ENCODE measurements around the gene SLC2A5.
"Not testable (repeated sequence)": the region's sequence is repeated elsewhere in the genome, so short reads cannot be mapped to it uniquely, and the experiment has no call there.

DNA sequence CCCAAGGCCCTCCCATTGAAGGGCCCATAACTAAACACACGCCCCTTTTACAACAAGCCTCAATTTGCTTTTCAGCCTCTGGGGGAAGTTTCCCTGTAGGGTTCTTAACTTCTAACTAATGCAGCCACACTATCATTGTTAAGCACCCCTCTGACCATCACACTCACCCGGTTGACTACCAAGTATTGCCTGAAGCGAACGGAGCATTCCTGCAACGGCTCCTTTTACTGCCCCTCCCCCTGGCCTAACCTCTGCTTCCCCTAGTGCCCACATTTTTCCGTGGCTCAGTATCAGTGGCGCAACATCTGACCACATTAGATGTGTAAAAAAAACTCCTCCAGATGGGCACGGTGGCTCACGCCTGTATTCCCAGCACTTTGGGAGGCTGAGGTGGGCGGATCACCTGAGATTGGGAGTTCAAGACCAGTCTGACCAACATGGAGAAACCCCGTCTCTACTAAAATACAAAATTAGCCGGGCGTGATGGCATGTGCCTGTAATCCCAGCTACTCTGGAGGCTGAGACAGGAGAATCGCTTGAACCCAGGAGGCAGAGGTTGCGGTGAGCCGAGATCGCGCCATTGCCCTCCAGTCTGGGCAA, 24.7 kb upstream of the SLC2A5 start:
- TF ChIP-seq POLR2AphosphoS5 (IDR thresholded peaks at IDR 0.05; ENCODE audit: insufficient read depth in 1 of 2, low read depth in 1 of 2); POLR2A (IDR thresholded peaks at IDR 0.05): not testable (repeated sequence)
